T-helper 22 cell (primary cell): ENCODE data around the gene FAM24B.
"Not testable (repeated sequence)": the region's sequence is repeated elsewhere in the genome, so short reads cannot be mapped to it uniquely, and the experiment has no call there.

Experiments used
- DNase-seq: peaks from one replicate; pipeline ENCODE4 v3.0.0-alpha.2; 2020; ENCODE audit warnings: low read depth

The FAM24B gene

DNA sequence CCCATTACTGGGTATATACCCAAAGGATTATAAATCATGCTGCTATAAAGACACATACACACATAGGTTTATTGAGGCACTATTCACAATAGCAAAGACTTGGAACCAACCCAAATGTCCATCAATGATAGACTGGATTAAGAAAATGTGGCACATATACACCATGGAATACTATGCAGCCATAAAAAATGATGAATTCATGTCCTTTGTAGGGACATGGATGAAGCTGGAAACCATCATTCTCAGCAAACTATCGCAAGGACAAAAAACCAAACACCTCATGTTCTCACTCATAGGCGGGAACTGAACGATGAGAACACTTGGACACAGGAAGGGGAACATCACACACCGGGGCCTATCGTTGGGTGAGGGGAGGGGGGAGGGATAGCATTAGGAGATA is 21.3 kb downstream of the FAM24B start:
- DNase-seq, result not testable (repeated sequence)

DNA sequence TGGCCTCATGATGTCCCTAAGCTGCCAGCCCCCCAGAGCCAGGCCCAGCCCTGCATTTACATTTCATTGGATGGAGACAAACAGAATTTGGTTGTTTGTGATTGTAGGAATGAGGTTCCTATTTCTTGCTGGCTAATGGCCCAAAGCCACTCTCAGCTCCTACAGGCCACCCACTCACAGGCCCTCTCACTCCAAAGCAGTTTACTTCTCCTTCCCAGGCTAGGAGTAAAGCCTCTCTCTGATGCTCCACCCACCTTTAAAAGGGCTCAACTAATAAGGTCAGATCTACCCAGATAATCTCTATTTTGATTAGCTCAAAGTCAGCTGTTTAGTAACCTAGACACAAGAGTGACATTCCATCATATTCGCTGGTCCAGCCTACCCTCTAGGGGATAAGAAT is 22.5 kb downstream of the FAM24B start:
- no peak for DNase-seq

DNA sequence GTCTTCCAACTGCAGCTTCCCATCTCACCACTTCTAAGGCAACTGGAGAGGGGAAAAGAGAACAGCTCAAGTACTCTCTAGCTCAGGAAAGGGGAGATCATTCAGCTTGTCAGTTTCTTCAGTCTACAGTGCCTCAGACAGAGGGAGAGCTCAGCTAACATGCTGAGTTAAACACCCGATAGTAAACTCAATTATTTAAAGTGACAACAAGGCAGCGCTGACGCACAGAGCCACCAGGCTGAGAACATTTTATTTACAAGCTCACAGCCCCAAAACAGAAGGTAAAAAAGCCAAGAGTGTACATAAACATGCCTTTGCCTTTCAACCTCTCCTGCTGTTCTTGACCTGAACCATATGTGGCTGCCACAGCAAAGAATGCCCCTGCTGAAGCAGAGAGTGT is 23.6 kb downstream of the FAM24B start:
- no peak for DNase-seq

DNA sequence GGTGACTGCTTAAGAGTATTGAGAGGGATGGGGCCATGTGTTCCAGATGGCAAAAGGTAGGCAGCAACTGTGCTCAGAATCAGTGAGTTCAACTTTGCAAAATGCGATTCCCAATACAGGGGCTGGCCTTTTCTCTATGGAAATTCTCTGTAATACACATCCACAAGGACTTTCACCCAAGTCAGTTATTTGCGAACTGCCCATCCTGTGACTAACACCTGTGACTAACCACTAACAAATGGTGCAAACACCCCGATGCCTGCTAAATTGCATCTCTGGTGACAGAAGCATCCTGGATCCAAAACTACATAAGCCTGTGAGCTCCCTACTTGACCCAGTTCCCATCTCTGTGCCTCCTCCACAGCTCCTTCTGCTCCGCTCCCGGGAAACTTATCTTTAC is 24.7 kb downstream of the FAM24B start:
- DNase-seq, result no peak

DNA sequence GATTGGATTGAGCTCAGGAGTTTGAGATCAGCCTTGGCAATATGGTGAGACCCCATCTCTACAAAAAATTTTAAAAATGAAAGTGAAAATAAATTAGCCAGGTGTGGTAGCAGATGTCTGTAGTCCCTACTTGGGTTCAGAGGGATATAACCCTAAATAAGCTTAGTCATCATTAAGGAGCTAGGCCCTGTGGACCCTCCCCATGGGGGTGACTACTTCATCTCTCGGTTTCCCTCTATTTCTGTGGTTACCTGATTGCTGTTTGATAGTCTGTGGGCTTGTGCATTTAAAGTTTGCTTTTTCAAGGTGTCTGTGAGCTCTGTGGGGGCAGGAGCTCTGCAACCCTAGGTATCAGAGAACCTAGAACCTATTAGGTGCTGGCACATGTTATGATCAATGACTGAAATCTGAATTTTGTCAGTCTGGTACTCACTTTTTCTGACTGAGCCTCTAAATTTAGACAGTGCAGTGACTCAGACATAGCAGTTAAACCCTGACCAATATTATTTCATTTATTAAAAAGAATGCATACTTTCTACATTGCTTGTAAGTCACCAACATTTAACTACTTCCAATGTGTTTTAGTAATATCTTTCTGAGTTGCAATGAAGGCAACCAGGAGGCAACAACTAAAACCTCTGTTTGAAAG is 25.6 kb downstream of the FAM24B start:
- DNase-seq, result no peak

DNA sequence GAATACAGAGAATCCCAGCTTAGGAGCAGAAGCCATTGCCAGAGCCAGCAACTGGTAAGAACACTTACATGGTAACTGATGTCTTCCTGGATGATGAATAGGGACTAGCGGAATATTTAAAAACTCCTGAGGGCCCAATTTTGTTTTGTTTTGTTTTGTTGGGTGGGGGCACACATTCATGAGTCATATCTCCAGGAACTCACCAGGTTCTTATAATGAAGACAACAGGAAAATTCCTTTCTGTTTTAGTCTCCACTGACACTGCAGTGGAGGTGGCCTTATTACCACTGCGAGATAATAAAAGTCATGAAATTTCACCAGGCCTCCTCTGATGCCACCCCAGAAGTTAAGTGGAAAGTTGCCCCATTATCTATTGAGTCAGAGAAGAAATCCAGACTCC is 27.1 kb downstream of the FAM24B start:
- DNase-seq, result no peak

DNA sequence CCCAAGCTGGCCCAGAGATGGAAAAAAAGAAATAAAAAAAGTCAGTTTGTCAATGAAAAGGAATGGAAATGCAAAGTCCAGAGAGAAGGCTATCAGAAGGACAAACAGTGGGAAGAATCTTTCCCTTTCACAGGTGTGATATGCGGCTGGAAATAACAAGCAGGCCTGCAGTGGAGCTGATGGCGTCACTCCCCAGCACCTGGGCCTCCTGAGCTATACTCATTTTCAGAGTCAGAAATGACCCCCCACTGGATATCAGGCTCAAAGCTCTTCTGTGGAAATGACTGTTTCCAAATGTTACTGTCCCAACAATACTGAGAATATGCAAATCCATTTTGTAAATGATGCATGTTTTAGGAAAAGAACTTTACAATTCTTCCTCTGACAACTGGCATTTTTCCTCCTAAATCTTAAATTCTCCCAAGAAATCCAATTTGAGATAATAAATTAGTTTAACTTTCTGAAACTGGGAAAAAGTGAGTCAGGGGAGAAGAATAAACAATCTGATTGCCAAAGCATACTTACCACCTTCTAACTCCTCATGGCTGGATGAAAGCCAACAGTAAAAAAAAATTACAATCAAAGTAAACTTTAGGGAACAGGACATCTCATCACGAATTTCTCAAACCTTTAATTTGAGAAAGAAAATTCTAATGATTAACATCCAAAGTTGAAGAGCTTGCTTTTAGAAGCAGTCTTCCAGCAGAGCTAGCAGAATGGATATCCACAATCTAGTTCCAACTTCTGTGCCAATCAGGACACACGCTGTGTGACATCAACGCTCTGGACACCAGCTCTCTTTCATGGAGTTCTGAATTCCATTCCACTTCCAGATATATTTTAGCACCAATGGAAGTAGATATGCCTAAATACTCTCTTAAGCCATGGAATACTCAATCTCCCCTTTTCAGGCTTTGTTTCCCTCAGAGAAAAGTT is 28.4 kb downstream of the FAM24B start:
- no peak for DNase-seq

DNA sequence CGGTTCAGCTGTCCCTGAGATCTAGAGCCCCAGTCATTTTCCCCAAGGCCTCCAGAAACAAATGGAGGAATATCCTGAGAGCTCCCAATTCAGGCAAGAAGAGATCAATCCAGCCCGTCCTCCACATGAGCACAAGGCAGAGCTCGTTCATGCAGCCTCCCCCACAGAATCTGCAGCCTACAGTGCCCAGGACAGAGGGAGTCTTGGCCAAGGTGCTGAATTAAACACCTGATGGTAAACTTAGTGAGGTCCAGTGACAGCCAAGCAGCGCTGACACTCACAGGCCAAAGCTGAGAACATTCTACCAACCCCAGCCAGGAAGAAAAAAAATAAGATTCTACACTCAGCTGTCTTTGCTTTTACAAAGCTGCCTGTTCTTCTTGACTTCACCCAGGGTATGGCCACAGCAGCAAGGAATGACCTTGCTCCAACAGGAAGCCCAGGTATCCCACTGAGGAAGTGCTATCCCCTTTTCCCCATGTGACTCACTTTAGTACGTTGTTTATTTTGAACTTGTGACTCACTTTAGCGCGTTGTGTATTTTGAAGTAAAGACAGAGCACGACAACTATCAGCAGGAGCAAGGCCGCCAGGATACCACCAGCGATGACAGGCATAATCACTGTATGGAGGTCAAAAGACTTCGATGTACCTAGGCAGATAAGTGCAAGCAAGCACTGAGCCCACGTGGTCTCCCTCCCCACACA is 29.3 kb downstream of the FAM24B start:
- no peak for DNase-seq

DNA sequence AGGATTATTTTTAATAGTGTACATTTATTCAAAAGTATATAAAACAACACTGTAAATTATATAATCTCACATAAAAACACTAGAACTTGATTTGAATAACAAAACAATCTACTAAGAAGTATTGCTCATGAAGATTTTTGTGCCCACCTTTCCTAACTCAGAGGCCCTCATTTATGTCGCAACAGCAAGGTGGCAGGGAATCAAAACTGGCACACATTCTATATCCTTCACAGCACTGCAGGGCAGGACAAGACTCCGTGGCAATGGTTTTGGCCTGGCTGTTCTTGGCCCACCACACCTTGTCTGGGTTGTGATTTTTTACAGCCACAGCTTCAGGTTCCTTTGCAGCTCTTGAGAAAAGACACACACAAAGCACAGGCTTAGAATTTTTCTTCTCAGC is 30.3 kb downstream of the FAM24B start:
- DNase-seq, result no peak

DNA sequence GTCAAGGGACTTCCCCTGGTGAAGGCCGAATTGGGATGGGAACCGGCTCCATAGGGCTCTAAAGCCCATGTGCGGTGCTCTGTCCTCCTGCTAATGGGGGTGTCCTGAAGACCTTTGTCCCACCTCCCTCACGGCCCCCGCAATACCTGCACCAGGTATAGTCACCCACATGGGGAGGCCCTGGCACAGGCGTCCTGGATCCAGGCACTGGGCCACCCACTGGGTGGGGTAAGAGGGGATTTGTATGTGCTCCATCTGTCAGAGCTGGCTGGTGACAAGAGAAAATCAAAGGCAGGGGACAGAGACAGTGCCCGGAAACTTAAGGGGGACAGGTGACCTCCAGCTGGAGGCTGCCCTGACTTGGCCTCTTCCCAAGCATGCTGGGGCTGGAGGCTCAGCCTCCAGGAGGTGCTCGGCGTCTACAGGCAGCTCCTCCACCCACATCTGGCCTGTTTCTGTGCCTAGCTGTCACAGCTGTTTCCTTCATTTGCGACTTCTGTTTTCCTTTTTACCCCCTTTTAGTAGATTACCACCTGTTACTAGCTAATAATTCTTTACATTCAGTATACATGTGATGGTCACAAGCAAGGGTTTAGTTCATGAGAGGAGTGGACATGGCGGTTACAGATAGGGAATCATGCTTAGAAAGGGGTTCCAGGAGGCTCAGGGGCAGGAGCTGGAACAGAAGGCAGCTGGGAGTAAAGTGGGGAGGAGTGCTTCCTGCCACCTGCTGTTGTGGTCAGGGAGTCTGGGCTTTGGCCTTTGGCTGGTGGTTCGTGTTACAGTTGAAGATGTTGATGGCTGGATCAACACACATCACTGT is 31.4 kb downstream of the FAM24B start:
- no peak for DNase-seq

DNA sequence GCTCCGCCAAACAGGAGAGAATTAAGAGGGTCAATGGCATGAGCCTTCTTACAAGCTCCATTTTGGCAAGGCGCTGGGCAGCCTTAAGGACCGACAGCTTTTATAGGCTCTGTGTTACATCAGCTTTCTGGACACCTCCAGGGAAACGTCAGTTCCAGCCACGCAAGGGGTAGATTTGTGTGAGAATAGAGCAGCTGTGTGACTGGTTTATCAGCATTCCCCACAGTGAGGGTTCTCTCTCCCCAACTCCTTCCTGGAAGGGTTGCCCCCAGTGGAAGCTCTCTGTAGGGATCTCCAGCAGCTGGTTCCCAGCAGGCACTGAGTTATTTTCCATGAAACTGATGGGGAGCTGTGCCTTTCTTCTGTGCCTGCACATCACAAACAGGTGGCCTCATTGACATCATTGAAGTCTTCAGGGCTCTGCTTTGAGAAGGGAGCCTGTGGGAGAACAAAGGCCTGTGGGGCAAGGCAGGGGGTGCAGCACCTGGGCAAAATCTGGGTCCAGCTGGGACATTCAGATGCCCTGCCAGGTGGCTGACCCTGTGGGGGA is 33.5 kb downstream of the FAM24B start, which contains the start of gene CUZD1:
Gene CUZD1, minus strand, starts transcription at position 75 of the 550 bp plus-strand sequence. Its CDS starts 14 bp downstream, at position 61.
- DNase-seq, result no peak

DNA sequence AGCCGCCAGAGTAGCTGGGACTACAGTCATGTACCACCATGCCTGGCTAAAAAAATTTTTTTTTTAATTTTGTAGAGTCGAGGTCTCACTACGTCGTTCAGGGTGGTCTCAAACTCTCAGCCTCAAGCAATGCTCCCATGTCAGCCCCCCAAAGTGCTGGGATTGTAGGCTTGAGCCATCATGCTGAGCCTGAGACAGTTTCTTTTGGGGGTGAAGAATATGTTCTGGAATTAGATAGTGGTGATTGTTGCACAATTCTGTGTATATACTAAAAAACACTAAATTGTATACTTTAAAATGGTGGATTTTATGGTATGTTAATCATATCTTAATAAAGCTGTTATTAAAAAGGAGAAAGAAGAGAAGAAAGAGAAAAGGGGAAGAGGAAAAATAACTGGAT is 35.2 kb downstream of the FAM24B start:
- no peak for DNase-seq

DNA sequence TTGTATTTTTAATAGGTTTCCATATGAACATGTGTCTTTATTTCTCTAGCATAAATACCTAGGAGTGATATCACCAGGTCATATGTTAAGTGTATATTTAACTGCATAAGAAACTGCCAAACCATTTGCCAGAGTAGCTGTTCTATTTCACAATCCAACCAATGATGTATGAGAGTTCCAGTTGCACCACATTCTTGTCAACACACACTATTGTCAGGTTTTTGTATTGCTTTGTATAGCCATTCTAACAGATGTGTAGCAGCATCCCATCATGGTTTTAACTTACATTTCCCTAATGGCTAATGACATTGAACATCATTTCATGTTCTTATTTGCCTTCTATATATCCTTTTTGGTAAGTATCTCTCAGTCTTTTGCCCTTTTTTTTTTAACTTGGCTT is 37.8 kb downstream of the FAM24B start:
- no peak for DNase-seq

DNA sequence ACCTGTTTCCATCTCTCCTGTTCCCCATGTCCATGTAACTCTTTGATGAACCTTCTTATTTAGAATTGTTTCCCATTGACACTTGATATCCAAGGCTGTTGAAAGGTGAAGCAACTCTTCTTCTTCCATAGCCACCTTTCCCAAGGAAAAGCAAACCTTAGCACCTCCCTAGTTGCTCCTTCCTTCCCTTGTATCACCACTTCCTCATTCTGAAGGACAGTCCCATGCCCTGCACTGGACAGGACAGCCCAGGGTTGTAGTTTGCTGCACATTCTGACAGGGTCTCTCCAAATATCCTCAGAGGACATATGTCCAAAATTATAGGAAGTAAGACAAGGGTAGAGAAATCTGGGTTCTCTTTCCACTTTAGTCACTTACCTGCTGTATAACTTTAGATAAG is 39.9 kb downstream of the FAM24B start:
- no peak for DNase-seq

DNA sequence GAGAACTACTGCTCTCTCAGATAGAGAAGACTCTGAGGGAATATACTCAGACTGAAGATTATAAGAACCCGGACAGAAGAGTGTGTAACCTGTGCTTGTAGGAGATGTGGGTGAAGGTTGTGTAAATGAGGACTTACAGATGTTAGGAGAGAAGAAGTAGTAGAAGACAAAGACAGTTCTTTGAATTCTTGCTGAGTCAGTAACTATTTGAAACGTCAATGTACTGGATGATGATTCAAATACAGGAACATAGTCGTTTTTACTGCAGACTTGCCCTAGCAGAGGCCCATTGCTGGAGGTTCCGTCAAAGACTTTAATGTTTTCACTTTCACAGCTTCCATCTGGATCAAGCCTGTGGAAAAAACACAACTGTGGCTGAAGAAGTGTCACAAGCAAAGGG is 40.5 kb downstream of the FAM24B start:
- no peak for DNase-seq

DNA sequence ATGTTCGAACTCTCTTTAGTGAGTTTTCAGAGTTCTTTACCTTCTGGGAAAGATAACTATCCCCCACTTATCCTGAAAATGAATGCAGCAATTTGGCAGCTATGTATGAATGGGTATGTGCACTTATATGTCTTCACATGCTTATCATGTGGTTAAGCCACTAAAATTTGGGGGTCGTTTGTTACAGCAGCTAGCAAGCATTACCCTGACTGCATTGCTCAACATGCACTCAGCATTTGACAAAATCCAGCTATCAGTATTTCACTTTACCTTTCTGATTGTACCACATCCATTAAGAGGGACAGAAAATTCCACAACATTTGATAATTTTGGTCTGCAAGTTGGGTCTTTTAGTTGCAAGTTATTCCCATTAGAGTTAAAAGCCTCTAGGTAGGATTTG is 43.5 kb downstream of the FAM24B start:
- no peak for DNase-seq

DNA sequence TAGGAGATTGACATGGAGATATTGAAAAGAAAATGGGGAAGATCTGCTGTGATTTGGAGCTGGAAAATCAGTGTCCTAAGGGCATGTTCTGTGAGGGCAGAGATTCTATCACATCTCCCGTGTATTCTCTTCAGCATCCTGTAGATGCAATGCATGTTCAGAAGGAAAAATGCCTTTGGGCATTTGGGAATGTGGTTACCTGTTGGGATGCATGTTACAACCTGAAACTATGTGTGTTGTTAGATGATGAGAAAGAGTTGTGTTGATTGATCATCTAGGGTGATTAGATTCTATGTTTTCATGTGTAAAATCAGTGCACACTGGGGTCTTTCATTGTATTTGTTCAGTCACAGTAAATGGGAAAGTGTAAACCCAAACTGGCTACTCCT is 48.4 kb downstream of the FAM24B start:
- DNase-seq, result no peak

DNA sequence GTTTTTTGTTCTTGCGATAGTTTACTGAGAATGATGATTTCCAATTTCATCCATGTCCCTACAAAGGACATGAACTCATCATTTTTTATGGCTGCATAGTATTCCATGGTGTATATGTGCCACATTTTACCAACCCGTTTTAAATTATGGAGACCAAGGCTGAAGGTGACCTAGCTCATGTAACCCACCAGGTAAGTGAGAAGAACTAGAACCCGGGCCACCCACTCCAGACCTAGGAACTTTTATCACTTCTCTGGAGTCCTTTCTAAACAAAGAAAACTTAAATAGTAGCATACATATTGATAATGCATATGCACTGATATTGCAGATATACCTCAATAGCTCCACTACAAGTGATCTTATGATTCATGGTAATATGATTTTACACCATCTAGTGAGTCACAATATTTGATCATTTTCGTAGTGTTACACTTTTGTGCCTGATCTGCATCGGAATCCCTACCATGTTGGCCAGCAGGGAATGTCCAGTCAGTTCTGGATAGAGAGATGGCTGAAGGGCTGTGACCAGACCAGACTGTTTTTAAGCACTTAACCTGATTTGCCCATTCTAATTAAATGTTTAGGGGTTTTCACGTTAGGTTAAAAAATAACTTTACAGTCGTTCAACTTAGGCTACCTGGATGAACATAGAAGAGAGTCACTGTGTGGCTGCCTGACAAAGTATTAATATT is 49.0 kb downstream of the FAM24B start:
- DNase-seq, result no peak

DNA sequence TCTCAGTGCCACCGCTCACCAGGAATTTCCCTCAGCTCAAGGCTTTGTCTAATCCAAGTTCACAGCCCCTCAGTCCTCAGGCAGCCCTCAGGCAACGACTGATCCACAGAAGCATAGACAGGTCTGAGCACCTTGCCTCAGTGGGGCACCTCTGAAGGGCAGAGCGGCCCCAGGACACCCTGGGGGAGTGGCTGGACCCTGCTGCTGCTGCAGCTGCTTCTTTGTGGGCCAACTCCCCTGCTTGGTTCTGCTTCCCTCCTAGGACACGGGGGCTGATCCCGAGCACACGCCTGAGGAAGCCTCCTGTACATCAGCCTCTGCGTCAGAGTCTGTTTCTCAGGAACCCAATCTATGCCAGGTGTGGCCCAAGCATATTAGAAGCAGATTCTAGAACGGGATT is 49.9 kb downstream of the FAM24B start:
- DNase-seq, result no peak

DNA sequence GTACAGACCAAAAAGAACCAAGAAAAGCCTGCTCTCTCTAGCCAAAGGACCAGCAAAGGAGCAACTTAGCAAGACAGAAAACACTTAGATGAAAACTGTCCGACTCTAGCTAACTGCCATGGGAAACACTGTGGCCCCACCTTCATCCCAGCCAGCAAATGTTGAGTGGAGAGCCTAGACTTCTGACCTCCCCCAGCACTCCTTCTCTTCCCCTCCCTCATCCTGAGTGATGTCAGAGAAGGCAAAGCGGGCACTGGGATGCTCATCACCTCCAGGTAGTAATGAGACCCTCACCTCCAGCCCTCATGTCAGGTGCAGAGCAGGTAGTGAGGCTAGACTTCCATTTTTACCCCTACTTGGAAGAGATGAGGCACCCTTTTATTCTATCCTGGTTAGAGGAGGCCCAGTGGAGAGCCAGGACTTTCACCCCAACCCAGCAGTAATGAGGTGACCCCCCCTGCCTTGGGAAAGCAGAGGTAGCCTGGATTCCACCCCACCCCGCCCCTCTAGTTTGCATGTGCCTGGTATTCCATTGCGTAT is 50.6 kb downstream of the FAM24B start:
- no peak for DNase-seq

DNA sequence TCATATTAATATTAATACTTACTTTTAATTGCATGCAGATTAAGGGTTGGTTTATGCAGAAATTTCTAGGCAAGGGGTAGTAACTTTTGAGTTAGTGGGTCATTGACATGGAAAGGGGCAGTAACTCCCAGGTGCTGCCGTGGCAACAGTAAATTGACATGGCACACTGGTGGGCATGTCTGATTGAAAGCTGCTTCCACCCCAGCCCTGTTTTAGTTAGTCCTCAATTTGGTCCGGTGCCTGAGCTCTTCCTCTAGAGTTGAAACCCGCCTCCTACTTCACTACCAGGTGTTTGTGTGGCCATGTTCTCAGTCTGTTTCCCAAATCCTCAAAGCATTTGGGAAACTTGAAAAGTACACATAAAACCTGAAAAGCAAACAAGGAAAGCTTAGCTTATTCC is 52.1 kb downstream of the FAM24B start:
- no peak for DNase-seq
